Stimulated activated CD4-positive, alpha-beta T cell treated with anti-CD3 and anti-CD28 coated beads, Interleukin-1b, Interleukin-23, amount 100 ng/mL, for 24 hours (primary cell): Measurements from ENCODE around the gene MYBPH.

Experiments
- DNase-seq, 4 experiments: peaks; one replicate each; pipeline ENCODE4 v3.0.0-alpha.2; 2020; ENCODE audit warnings: low read depth in 4 of 4, low spot score in 1 of 4

MYBPH gene

DNA sequence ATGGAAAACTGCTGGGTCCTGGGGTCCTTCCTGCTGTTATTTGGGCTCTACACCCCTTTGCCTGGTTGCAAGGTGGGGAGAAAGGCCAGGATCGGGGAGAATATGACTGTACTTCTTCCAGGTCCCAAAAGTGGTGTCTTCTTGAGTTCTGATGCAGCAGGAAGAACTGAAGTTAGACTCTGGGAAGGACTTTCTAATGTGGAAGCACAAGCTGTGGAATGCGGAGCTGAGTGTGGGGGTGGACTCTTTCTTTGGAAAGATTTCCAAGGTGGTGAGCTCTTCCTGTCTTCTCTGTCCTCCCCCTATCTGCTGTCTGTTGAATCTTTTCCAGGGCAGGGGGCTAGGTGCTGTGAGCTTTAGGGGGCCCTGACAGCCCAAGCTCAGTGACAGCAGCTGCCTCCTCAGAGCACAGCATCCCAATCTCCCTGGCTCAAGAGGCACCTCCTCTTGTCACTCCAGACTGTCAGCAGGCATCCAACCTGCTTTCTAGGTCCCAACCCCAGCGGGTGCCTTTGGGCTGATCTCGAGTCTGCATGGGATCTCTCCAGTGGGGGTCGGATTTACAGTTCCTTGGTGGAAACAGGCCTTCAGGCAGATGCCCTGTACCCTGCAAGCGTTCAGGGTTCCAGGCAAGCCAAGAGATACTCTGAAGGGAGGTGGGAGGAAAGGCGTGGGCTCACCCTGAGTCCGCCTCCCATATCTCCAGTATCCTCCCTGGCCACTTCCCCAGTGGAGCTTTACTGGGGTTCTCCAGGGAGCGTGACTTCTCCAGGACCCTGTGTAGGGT is 24.9 kb downstream of the MYBPH start:
- DNase-seq = no peak

DNA sequence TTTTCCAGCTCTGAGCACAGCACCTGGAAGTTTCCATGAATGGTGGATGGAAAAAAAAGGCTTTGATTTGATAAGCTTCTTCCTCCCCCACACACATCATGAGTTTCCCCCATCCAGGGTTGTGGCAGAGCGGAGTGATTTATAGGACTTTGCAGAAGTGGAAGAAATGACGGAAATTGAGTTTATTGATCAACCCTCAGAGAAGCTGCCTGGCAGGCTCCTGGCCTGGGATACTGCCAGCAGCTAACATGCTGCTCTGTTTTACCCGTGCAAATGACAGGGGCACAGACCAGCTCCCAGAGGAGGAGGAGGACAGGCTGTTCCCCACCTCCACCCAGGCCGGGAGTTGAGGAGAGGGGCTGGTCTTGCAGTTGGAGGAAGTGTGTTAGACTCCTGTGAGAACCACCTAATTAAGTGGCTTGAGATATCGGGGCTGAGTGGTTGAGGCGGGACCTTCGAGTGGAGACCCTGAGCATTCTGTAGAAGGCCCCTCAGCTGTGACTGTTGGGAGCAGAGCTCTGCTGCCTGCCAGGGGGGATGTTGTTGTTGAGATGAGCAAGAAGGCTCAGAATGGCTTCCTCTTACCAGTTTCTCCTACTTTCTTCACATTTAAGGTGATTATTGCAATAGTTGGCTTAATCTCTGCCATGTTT is 26.3 kb downstream of the MYBPH start:
- no peak for DNase-seq

DNA sequence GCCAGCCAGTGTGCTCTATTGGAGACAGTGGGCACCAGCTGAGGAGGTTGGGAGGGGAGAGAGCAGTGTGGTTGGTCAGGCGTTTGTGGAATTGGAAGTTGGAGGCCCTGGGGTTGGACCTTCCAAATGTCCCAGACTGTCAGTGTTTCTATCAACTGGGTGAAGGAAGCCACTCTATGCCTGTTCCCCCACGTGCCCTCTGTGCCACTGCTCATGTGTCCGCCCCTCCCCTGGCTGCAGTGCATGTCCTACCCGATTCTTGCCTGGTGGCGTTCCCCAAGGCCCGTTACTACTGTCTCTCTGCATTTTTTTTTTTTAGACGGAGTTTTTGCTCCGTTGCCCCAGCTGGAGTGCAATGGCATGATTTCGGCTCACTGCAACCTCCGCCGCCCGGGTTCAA is 27.0 kb downstream of the MYBPH start:
- DNase-seq = no peak

DNA sequence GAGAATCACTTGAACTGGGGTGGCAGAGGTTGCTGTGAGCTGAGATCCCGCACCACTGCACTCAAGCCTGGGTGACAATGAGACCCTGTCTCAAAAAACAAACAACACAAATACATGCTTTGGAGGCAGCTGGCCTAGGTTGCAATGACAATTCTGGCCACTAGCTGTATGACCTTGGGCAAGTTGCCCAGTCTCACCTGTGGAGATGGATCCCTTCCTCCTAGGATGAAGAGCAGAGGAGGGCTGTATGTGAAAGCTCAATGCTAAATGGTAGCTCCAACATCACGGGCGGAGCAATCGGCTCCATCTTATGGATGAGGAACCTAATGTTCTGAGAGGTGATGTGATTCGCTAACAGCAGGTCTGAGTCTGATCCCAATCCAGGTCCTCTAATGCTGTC is 27.5 kb downstream of the MYBPH start:
- no peak for DNase-seq

DNA sequence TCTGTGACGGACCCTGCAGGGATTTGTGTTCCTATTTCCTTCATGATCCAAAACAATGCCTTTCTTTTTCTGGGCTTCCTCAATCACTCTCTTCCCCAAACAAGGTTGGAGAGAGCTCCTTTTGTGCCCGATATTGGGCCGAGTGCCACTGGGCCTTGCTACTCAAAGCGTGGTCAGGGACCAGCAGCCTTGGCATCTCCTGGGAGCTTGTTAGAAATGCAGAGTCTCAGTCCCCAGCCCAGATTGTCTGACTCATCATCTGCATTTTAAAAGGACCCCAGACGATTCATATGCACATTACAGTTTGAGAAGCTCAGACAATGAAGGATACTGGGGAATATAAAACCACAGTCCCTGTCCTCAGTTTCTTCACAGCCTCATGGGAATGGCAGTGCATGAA is 28.2 kb downstream of the MYBPH start:
- no peak for DNase-seq

DNA sequence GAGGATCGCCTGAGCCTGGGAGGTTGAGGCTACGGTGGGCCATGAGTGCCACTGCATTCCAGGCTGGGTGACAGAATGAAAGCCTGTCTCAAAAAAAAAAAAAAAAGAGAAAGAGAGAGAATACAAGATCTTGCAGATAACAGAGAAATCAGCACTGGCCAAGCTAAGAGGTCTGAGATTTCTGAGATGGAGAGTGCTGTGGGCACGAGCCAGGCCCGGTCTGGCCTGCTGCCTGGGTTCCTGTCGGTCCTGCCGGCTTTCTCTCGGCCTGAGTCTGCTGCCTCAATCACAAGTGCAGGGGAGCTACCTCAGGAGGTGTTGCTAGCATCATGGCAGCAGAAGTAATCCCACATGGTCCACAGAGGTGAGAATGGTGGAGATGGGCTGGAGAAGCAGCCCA is 29.1 kb downstream of the MYBPH start:
- no peak for DNase-seq

DNA sequence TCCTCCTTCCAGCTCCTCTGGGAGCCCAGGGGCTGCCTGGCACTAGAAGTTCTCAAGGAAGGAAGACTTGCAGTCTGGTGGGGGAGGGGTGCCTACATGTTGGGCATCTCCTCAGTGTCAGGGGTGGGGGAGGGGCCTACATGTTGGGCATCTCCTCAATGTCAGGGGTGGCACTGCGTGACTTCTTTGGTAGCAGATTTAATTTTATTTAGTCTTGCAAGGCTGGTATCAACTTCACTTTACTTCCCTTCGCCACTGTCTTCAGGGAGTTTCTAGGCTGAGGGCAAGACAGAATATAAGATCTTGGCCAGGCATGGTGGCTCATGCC is 29.6 kb downstream of the MYBPH start:
- no peak for DNase-seq

DNA sequence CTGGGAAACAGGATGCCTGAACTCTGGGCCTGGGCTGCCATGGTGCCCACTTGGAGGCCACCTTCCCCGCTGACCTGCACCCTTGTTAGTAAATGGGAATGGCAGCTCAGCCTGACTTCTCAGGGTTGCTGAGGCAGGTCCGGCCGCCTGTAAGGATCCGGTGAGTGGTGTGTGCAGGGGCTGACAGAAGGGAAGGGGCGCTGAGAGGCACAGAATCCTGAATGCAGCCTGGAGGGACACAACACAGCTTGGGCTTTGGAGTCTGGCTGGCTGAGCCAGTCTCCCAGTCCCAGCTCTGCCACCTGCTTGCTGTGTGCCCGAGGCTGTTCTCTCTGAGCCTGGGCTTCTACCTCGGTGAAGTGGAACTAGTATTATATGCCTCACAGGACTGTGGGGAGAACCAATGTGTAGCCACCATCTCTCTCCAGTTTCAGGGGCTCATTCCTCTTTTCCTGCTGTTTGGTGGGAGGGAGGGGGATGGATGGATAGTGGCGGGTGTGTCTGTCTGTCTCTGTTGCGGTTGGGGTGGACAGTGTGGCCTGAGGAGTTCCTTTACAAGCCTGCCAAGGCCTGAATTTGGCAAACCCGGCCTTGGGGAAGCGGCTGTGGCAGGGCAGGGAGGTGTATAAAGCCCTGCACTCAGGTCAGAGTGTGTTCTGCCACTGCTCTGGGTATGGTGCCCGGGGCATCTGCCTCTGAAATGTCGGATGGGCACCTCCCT is 30.1 kb downstream of the MYBPH start:
- DNase-seq = no peak

DNA sequence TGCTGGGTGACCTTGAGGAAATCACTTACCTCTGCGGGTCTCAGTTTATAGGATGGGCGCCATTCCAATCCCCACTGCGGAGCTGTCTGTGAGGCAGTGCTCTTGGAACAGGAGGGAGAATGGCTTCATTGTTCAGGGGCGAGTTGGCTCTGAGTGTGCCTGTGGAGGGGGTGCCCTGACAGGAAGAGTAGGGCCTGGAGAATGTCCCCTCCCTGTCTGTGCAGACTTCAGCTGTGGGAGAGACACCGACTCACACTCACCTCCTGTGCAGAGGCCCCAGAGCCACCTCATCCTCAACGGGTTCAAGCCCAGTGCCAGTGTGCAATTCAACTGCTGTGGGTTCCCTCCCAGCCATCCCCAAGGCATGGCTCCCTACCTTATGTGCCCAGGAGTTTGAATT is 31.0 kb downstream of the MYBPH start:
- no peak for DNase-seq

DNA sequence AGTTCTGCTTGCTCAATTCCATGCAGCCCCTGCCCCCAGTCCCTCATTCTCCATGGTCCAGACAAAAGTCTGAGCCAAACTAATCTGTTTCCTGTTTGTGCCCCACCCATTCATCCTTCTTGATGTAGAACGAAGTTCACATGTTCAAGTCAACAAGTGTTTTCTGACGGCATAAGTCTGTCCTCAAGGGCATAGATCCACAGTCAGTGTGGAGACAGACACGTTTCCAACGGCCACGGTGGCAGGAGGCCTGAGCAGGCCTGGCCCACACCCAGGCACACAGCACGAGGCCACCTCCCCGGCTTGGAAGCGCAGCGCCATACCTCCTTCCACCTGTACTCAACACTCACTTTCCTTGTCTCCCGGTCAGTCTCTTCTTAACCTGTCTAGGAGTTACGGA is 32.0 kb downstream of the MYBPH start:
- no peak for DNase-seq

DNA sequence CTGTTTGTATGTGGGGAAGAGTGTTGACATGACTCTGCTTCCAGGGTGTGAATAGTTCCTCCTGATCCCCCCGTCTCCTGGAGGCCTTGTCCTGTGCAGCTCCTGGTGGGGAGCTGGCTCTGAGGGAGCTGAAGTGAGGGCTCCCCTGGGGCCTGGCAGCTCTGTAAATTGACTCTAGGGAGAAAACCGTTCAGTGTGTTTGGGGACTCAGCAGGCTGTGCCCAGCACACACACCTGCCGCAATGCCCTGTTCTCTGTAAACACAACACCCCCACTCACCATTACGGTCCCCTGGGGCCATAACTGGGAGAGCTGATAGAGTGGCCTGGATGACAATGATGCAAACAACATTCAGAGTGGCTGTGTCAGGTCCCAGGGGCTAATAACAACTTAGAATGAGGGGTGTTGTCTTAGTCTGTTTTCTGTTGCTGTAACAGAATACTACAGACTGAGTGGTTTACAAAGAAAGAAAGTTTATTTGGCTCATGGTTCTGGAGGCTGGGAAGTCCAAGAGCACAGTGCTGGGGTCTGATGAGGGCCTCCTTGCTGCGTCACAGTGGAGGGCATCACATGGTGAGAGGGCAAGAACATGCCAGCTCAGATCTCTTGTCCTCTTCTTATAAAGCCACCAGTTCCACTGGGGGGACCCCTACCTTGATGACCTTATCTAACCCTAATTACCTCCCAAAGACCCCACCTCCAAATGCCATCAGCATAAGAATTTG is 32.8 kb downstream of the MYBPH start:
- no peak for DNase-seq

DNA sequence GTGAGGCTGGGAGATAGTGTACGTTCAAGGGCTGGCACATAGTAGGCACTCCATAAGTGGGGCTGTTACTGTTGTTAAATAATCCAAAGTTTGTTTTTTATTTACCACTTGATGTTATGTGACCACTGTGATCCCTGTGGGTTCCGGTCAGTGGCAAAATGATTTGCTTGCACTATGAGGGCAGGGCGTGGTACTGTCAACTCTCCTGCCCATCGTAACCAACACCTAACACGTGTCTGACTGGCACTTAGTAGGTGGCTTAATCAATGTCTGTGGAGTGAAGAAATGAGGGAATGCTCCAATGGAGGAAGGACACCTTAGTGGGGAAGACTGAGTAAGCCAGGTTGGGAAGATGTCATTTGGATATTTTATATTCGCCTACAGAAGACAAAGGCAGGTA is 33.5 kb downstream of the MYBPH start:
- DNase-seq = no peak

DNA sequence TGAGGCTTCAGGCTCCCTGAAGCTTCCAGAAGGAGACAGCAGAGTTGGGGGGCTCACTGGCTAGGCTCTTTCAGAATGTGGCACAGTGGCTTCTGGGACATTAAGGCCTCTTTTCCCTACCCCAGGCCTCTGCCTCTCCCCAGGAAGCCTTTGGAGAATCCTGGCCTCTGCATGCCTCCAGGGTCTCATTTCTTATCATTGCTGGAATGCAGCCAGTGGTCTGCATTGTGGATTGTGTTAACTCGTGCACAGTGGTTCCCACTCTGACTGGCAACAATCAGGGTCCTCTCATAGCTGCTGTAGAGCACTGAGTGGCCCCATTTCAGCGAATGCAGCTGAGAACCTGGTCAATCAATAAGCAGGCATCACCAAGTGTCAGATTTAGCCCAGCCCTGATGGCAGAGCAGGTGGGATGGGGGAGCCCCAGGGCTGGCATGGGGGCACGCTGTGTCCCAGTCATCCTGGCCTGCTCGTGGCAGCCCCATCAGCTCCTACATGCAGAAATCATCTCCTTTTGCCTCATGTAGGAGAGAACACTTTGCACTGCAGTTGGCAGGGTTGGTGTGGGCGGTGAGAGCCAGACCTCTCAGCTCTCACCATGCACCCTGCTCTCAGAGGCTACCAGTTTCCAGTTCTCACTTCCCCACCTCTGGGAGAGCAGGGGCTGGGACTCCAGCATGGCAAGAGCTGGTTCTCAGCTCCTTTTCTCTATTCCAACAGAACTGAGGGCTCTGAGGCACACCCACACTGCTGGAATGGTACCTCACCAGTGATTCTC is 34.7 kb downstream of the MYBPH start:
- DNase-seq = no peak

DNA sequence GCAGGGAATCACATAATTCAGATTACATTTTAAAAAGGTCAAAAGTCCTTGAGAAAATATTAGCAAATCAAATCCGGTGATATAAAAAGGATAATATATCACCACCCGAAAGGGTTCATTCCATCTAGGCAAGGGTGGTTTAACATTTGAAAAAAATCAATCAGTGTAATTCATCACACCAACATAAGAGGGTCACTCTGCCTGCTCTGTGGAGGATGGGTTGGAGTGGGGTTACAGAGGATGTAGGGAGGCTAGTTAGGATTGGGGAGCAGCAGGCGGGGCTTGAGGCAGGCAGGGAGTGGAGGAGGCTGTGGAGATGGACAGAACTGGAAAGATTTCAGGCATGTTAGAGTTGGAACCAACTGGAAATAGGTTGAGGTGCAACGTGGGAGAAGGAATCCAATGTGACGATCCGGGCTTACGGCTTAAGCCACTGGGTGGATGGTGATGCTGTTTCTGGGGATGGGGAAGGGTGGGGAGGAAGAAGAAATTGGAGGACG is 35.6 kb downstream of the MYBPH start:
- DNase-seq = no peak

DNA sequence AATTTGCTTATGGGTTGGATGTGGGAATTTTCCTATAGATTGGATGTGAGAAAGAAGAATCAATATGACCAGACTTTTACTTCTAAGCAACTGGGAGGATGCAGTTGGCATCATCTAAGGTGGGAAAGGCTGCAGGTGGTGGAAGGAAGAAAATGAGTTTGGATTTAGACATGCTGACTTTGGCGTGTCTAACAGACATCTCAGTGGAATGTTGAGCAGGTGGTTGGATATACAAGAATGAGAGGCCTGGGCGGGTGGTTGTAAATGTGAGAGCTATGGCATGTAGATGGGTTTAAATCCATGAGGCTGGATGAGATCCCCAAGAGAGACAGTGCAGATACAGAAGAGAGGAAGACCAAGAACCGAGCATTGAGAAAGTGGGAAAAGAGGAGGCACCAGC is 37.6 kb downstream of the MYBPH start:
- no peak for DNase-seq

DNA sequence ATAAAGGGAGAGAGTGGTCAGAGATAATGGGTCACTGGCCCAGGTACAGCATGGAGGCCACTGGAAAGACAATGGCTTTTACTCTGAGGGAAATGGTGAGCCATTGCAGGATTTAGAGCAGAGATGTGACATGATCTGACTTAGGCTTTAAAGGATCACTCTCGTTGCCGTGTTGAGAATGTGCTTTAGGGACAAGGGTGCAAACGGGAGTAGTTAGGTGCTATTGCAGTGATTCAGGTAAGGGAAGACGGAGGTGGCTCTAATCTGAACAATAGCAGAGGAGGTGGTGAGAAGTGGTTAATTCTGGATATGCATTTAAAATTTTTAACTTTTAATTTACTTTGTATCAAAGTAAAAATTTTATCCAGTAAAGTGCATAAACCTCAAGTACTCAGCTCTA is 38.3 kb downstream of the MYBPH start:
- no peak for DNase-seq

DNA sequence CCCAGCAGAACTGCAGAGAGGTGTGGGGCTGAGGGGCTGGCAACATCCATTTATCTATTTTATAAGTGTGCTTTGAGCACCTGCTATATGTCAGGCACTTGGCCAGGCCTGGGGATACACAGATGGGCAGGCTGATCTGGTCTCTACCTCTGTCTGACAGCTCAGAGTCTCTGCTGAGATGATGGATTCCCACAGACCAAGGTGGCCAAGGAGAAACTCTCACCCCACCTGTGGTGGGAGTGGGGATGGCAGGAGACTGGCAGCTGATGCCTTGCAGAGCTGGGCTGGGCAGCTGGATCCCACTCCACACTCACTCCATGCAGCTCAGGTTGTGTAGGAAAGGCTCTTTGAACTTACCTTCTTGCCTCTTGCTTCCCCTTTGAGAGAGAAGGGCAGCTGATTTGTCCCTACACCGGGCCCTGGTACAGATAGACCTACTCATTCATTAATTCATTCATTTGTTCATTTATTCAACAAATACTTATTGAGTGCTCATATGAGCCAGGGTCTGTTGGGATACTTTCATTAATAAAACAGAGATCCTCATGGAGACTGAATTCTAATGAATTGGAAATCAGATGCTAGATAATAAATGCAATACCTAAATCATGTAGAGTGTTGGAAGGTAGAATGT is 39.1 kb downstream of the MYBPH start:
- DNase-seq = no peak

DNA sequence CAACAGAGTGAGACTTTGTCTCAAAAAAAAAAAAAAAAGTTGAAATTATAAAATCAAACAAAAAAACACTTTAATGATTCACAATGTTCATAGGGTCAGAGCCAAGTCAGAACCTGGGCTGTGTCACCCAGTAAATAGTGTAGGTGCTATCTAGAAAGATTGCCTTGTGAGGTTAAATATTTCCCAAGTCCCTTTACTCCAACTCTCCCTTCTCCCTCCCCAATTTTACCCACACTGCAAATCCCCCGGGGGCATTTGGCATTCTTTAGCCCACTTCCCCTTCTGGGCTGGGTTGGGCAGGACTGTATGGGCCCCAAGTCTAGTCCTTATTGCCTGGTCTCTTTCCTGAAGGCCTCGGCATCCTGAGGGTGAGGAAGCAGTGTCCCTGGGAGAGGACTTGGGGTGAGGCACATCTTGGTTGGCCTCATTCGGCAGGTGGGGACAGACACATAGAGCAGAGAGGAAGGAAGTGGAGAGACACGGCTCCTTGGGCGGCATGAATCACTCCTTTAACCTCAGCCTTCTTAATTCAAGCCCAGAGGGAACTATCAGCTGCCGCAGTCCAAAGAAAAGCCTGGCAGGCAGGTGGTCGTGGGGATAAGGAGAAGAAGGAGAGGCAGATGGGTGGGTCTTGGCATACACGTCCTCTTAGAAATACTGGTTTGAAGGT is 39.9 kb downstream of the MYBPH start:
- no peak for DNase-seq

DNA sequence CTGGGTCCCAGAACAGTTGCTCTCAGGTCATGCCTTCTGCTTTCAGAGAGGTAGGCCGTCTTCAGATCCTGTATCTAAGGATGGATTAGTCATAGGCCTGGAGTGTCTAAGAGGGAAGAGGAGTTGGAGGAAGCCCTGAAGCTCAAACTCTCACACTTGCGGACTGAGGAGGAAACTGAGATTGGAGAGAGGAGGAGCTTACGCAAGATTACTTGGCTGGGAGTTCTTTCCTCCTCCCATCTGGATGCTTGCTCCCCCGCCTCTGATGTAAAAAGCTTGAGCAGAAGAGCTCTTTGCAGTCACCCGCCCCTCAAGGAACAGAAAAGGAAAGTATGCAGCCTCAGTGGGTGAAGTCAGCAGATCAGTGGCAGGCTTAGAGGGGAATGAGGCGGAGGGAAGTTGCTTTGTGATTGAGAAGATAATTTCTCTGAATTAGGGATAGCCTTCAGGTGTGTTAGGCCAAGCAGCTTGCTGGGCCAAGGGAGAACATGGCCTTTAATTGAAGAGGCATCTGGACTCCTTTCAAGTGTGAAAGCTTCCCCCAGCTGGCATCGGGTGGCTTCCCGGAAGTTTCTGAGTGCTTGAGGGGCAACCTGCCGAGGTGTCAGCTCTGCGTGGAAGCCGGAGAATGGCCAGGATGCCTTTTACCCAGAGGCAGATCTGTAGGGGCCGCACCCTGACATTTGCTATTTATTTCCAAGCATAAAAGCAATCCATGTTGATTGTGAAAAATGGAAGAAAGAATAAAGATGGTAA is 41.5 kb downstream of the MYBPH start:
- no peak for DNase-seq
